HFFc6 (cell line): ENCODE measurements around the gene DLG1. TPM values are rescaled to one million over a fixed set of nuclear protein-coding genes. Genes with fewer than 3 reads are reported as not detected.

Source experiments
- DNase-seq: peaks from one replicate; pipeline ENCODE4 v3.0.0-alpha.2; 2018
- H3K27ac Mint-ChIP-seq: 2 replicates; pipeline ENCODE4 v1.8.0; 2020; ENCODE audit warnings: mild to moderate bottlenecking, mixed read lengths
- H3K27me3 Mint-ChIP-seq: 2 replicates; pipeline ENCODE4 v1.8.0; 2021; ENCODE audit warnings: mild to moderate bottlenecking, moderate library complexity, mixed read lengths; ENCODE audit not compliant: insufficient read depth
- H3K36me3 Mint-ChIP-seq: 2 replicates; pipeline ENCODE4 v1.8.0; 2021; ENCODE audit warnings: low read depth, mixed read lengths
- H3K4me1 Mint-ChIP-seq: 2 replicates; pipeline ENCODE4 v1.8.0; 2020; ENCODE audit warnings: low read depth, mixed read lengths
- H3K4me3 Mint-ChIP-seq: 2 replicates; pipeline ENCODE4 v1.8.0; 2020; ENCODE audit warnings: mild to moderate bottlenecking, moderate library complexity, mixed read lengths
- H3K9me3 Mint-ChIP-seq: 2 replicates; pipeline ENCODE4 v1.8.0; 2020; ENCODE audit warnings: mild to moderate bottlenecking, mixed read lengths
- CTCF ChIP-seq: fragments of 200-600 bp; sonication (generic); IDR thresholded peaks from 2 replicates; pipeline ENCODE4 v1.5.0; 2021; ENCODE audit warnings: antibody characterized with exemption, mild to moderate bottlenecking
- total RNA-seq, 6 experiments: library from RNA; stranded (reverse); fragmentation: NEBNext Ultra II Directional; extraction: Animal tissue kit (Norgen Biotek cat#: 25700); gene quantifications; 2 replicates in 1 of 6; 3 replicates in 5 of 6; pipeline ENCODE4 v1.2.3, GENCODE V29; 2021

DLG1 gene
- total RNA-seq, 6 experiments from 2014 or later: 64.8 to 82.5 (median 74.7) TPM

DNA sequence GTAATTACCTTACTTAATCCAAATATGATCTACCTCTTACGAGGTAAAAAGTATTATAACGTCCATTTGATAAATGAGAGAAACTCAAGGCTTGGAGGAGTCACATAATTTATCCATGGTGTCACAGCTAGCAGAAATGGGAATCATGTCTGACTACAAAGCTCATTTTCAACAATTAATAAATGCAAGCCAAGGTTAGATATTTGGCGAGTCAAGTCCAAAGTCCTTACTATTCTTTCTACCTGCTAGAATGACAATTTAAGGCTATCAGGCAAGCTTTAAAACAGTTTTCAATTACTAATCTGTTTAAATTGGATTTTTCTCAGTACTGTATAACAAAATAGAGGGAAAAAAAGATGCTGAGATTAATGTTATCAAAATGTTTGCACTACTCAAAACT lies 68.6 kb downstream of the DLG1 start:
- H3K27me3 Mint-ChIP-seq: no peaks in the 10 kb centered on the region
- TF ChIP-seq CTCF: no peak
- no peak overlapping the region for H3K4me3 Mint-ChIP-seq
- H3K36me3 Mint-ChIP-seq: peaks cover 6% of the 10 kb centered on the region
- H3K4me1 Mint-ChIP-seq: peaks cover 35% of the 10 kb centered on the region
- no peaks in the 10 kb centered on the region for H3K9me3 Mint-ChIP-seq
- no peak for DNase-seq
- no peak overlapping the region for H3K27ac Mint-ChIP-seq

DNA sequence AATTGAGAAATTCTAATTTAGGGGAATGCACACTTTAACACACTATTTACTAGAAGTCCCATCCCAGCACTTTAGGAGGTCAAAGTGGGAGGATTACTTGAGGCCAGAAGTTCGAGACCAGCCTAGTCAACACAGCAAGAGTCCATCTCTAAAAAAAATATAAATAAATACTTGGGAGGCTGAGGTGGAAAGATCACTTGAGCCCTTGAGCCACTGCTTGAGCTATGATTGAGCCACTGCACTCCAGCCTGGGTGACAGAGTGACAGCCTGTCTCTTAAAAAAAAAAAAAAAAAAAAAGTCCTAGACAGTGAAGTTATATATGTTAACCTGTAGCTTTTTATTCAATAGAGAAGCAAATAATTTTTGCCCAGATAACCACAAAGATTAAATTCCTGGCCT lies 69.2 kb downstream of the DLG1 start:
- no peak for TF ChIP-seq CTCF
- no peak overlapping the region for H3K27ac Mint-ChIP-seq

DNA sequence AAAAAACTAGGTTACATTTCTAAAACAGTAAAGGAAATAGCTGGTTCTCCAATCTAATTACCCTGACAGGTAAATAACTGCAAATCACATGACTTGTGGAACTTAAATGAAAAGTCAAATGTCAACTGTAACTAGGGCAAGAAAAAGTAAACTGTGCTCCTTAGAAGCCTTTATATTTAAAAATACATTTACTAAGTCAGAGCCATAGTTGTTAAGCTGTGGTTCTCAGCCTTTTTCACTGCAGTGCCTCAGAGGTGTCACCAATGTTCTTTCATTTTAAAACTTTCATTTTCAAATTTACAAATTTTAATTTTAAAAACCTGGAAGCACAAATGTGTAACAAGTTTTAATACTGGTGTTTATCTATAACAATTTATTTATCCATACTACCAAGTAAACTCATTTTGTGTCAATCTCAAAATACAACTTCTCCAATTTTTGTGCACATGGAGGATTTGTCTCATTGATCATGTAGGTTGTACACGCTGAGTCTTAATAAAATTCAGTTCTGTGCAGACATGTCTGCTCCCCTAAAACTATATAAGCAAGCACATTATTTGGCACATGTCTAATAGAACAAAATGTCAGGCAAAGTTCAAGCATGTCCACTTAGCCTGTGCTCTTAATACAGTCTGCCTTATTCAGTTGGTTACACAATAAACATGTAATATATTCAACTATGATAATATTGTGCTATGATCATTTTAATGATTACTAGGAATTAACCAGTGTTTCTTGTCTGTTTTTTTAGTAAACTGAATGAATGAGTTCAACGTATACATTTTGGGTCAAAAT lies 70.4 kb downstream of the DLG1 start:
- H3K4me1 Mint-ChIP-seq: peaks cover 29% of the 10 kb centered on the region
- no peaks in the 10 kb centered on the region for H3K9me3 Mint-ChIP-seq
- no peak overlapping the region for H3K27ac Mint-ChIP-seq
- H3K4me3 Mint-ChIP-seq: no peak overlapping the region
- DNase-seq: no peak
- no peaks in the 10 kb centered on the region for H3K36me3 Mint-ChIP-seq
- H3K27me3 Mint-ChIP-seq: no peaks in the 10 kb centered on the region
- TF ChIP-seq CTCF: no peak

More for the DNA sequence above, 69.2 kb downstream of the DLG1 start:
- H3K4me1 Mint-ChIP-seq: peaks cover 29% of the 10 kb centered on the region
- H3K36me3 Mint-ChIP-seq: 0 out of 2 replicates have a peak, but pooled peaks cover 4% of the 10 kb centered on the region
- no peaks in the 10 kb centered on the region for H3K9me3 Mint-ChIP-seq
- no peak for DNase-seq
- H3K4me3 Mint-ChIP-seq: no peak overlapping the region
- H3K27me3 Mint-ChIP-seq: no peaks in the 10 kb centered on the region

- no peak for DNase-seq
- no peak for TF ChIP-seq CTCF
- H3K4me3 Mint-ChIP-seq: no peak overlapping the region
- H3K9me3 Mint-ChIP-seq: no peaks in the 10 kb centered on the region
- peaks cover 47% of the 10 kb centered on the region for H3K4me1 Mint-ChIP-seq
- H3K27me3 Mint-ChIP-seq: no peaks in the 10 kb centered on the region
- no peaks in the 10 kb centered on the region for H3K36me3 Mint-ChIP-seq
- H3K27ac Mint-ChIP-seq: no peak overlapping the region
Measured at GRCh38 chr3:197226179-197226578, 72.2 kb downstream of the DLG1 start.

- no peak for TF ChIP-seq CTCF
- Mint-ChIP-seq H3K27me3 (no peaks in the 10 kb centered on the region), H3K9me3 (no peaks in the 10 kb centered on the region), H3K36me3 (no peaks in the 10 kb centered on the region), H3K4me1 (peaks cover 48% of the 10 kb centered on the region), H3K27ac (no peak overlapping the region), H3K4me3 (no peak overlapping the region)
- no peak for DNase-seq
Measured at GRCh38 chr3:197225579-197225978, 72.8 kb downstream of the DLG1 start.
